ENCODE results near the gene CCL7.

GRCh38 chr17:34257299-34257985, 12.6 kb upstream of the CCL7 start:
- TF ChIP-seq CTCF (conservative IDR thresholded peaks at IDR 0.05; ENCODE audit: low read length) (no peak), EZH2phosphoT487 (IDR thresholded peaks at IDR 0.05; ENCODE audit: borderline replicate concordance, low read depth, low read length) (no peak)

All from OCI-LY7 (cell line).